ENCODE results near the gene COL5A1.
"Not testable (repeated sequence)": the region's sequence is repeated elsewhere in the genome, so short reads cannot be mapped to it uniquely, and the experiment has no call there.

DNA sequence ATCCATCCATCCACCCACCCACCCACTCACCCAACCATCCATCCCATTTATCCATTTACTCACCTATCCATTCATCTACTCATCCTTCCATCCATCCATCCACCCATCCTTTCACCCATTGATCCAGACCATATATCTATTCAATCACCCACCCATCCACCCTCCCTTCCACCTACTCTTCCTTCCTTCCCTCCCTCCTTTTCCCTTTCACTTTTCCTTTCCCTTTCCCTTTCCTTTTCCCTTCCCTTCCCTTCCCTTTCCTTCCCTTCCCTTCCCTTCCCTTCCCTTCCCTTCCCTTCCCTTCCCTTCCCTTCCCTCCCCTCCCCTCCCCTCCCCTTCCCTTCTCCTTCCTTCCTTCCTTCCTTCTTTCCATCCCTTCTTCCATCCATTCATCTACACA is 27.4 kb downstream of the COL5A1 start:
- not testable (repeated sequence) for TF ChIP-seq EZH2 (IDR thresholded peaks at IDR 0.05; ENCODE audit: insufficient read depth, poor library complexity, severe bottlenecking); EZH2phosphoT487 (IDR thresholded peaks at IDR 0.05; ENCODE audit: insufficient read depth, low read depth)
